ES-I3 (cell line): ENCODE measurements around the gene NR2F6.
A peak's percentile ranks its signal among the peaks of the same experiment; 100 is the strongest.

Experiments
- H3K36me3 ChIP-seq: 2 replicates; pipeline ENCODE4 v1.6.1; 2013; ENCODE audit warnings: mild to moderate bottlenecking, low read length, control low read depth, moderate library complexity; ENCODE audit not compliant: insufficient read depth
- H3K4me1 ChIP-seq: 2 replicates; pipeline ENCODE4 v1.6.1; 2013; ENCODE audit warnings: mild to moderate bottlenecking, control low read depth, low read length; ENCODE audit not compliant: insufficient read depth
- H3K9ac ChIP-seq: 2 replicates; pipeline ENCODE4 v1.6.1; 2013; ENCODE audit warnings: low read depth, mild to moderate bottlenecking, low read length, moderate library complexity
- H3K9me3 ChIP-seq: 2 replicates; pipeline ENCODE4 v1.6.1; 2013; ENCODE audit warnings: mild to moderate bottlenecking, low read length, moderate library complexity; ENCODE audit not compliant: control insufficient read depth, insufficient read depth

NR2F6 gene

DNA sequence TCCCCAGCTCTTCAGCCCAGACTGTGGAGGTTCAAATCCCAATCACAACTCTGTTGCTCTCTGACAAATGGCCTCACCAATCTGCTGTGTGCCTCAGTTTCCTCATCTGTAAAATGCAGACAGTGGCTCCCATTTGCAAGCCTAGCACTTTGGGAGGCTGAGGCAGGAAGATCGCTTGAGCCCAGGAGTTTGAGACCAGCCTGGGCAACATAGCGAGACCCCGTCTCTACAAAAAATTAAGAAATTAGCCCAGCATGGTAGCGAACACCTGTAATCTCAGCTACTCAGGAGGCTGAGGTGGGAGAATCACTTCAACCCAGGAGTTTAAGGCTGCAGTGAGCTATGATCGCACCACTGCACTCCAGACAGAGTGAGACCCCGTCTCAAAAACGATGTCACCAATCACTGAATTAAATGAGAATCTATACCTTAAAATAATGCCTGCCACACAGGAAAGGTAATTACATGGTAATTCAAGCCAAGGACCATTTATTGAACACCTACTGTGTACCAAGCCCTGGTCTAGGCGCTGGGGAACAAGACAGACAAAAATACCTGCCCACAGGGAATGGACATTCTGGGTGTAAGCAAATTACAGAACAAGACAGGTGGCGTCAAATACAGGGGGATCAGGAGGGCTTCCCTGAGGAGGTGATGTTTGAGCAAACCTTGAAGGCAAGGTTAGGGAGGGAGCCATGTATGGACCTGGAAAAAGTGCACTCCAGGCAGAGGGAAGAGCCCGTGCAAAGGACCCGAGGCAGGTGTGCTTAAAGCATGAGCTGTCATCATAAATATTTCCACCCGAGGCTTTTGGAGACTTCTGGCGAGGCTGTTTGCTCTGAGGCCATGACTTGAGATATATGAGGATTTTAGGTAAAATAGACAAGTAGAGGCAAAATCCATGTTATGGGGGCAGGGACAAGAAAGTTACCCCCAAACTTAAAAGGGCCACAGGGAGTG, 7.7 kb downstream of the NR2F6 start:
- H3K9me3 ChIP-seq: no peaks in the 10 kb centered on the region
- peaks cover 16% of the 10 kb centered on the region for H3K4me1 ChIP-seq
- no peaks in the 10 kb centered on the region; the same call in 1 of the 2 replicates for H3K36me3 ChIP-seq
- no peak overlapping the region for H3K9ac ChIP-seq

DNA sequence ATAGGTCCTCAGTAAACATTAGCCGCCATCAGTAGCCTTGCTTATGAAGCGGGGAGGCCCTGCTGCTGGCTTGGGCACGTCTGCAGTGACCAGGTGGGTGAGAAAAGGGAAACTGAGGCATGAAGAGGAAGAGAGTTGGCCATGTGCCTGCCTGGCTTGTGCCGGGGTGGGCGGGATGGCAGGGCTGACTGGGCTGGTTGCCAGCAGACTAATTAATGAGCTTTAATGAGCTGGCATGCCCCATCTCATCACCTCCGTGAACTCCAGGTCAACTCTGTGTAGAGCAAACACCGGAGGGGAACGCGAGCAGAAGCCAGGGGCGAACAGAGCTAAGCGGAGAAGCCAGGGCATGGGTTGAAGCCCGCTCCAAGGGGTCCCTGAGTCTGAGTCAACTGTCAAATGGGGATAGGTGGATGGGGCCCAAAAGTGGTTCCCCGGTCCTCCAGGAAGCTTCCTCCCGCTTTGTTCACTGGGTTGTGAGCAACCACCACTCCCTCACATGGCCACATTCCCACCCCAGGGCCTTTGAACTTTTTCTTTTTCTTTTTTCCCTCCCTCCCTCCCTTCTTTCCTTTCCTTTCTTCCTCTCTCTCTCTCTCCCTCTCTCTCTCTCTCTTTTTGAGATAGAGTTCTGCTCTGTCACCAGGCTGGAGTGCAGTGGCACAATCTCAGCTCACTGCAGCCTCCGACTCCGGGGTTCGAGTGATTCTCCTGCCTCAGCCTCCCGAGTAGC, 8.7 kb downstream of the NR2F6 start:
- Histone ChIP-seq H3K4me1 (peaks cover 14% of the 10 kb centered on the region), H3K9me3 (no peaks in the 10 kb centered on the region), H3K9ac (no peak overlapping the region), H3K36me3 (no peaks in the 10 kb centered on the region; the same call in 1 of the 2 replicates)

DNA sequence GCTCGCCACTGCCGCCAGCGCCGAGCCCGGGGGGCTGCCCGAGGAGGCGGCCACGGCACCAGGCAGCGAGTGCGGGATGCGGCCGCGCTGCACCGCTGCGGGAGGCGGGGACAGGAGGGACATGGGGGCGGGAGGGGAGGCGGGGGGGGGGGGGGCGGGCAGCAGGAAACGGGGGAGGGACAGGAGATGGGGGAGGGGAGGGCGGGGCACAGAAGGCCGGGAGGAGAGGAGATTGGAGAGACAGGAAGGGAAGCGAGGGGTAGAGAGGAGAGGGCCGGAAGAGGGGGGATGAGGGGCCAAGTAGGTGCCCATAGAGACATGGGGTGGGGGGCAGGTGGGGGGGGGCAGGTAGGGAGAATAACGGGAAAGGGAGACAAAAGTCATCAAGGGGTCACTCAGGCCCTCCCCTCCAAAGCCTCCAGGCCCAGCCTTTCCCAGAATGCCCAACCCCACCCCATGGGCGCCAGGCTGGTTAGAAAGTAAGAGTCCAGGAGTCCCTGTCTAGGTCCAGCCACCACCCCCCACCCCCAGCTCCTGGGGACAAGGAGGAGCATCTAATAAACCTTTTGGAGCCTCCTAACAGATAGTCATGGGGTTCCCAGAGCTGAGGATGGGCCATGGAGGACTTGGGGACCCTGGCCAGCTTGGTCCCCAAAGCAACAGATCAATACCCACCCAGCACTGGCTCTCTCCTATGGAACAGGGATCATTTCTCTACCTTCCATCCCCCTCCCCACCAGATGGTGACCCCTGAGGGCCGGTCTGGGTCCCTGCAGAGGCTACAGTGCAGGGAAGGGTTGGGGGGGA, 9.5 kb downstream of the NR2F6 start:
- Histone ChIP-seq H3K9me3 (no peaks in the 10 kb centered on the region), H3K4me1 (peaks cover 14% of the 10 kb centered on the region), H3K9ac (peak overlapping the region; percentile 90), H3K36me3 (no peaks in the 10 kb centered on the region; the same call in 1 of the 2 replicates)

DNA sequence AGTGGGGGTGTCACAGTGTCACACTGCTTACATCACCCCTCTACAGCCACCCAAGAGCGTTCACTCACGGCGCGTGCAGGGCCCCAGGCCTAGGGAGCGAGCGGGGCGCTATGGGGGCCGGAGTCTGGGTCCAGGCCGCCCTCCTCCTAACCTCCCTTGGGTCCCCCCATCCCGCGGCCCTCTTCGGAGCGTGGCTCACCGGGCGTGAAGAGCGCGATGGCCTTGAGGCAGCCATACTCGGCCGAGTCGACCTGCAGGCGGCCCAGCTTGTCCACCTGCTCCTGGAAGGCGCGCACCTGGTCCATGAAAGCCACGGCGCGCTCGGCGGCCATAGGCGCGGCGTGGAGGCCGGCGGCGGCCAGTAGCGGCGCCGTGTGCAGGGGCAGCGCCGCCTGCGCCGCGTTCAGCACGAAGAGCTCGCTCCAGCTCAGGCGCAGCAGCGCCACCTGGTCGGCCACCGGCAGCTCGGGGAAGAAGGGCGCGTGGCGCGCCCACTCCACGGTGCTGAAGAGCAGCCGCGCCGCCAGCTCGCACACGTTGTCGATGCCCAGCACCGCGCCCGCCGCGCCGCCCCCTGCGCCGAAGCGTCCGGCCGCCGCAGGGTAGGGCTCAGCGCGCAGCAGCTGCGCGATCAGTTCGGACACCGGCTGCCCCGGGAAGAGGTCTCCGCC, 10.3 kb downstream of the NR2F6 start:
- H3K4me1 ChIP-seq: peaks cover 14% of the 10 kb centered on the region
- H3K9ac ChIP-seq: peak overlapping the region; percentile 90
- no peaks in the 10 kb centered on the region; the same call in 1 of the 2 replicates for H3K36me3 ChIP-seq
- H3K9me3 ChIP-seq: no peaks in the 10 kb centered on the region

DNA sequence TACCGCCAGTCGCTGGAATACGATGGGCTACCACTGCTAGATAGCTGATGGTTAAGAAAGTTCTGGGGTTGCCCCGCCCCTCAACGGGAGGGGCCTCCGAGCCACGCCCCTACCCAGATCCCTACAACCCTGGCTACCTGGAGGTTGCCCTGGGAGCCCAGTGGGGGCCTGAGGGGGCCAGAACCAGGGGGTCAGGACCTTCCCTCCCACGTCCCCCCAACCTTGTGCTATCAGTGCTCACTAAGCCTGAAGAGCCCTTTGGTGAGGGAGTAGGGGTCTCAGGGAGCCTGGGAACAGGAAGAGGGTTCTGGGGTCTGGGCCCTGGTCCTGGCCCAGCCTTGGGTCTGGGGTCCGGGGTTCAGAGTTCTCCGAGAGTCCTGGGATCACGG, 10.8 kb downstream of the NR2F6 start:
- peak overlapping the region; percentile 90 for H3K9ac ChIP-seq
- no peaks in the 10 kb centered on the region; the same call in 1 of the 2 replicates for H3K36me3 ChIP-seq
- peaks cover 14% of the 10 kb centered on the region for H3K4me1 ChIP-seq

DNA sequence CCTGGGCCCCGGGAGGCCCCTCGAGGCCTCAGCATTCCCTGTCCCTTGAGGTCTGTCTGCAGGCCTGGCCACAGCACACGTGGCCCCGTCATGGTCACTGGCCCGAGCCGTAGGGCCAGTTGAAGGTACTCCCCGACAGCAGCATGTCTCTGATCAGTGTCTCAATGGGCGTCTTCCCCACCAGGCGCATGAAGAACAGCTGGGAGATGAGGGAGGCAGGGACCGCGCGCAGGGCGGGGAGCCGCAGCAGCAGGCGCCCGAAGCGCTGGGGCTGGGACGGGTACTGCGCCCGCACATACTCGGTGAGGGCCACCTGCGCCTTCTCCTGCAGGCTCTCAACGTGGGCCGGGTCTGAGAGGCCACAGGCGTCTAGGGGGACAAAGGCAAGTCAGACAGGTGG, 13.5 kb downstream of the NR2F6 start:
- Histone ChIP-seq H3K9me3 (no peaks in the 10 kb centered on the region), H3K36me3 (no peaks in the 10 kb centered on the region; the same call in 1 of the 2 replicates), H3K4me1 (peaks cover 16% of the 10 kb centered on the region), H3K9ac (no peak overlapping the region)

More for the DNA sequence above, 10.8 kb downstream of the NR2F6 start:
- no peaks in the 10 kb centered on the region for H3K9me3 ChIP-seq

DNA sequence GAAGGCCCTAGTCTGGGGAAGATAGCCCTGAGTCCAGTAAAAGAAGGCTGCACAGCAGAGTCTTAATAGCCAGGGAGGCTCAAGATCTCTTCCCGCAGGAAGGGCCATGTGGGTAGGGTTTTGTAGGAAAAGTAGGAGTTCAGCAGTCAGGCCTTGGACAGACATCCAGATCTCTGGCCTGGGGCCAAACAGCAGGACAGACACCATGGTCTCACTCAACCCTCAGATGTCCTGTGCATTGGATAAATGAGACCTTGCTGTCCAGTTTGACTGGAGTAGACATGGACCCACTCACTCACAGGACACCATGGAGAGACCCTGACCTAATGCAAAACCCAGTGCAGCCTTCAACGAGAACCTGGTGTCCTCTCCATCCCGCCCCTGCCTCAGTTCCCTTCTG, 15.8 kb downstream of the NR2F6 start:
- peaks cover 9% of the 10 kb centered on the region for H3K4me1 ChIP-seq
- no peaks in the 10 kb centered on the region for H3K9me3 ChIP-seq
- H3K36me3 ChIP-seq: no peaks in the 10 kb centered on the region; the same call in 1 of the 2 replicates
- H3K9ac ChIP-seq: no peak overlapping the region

DNA sequence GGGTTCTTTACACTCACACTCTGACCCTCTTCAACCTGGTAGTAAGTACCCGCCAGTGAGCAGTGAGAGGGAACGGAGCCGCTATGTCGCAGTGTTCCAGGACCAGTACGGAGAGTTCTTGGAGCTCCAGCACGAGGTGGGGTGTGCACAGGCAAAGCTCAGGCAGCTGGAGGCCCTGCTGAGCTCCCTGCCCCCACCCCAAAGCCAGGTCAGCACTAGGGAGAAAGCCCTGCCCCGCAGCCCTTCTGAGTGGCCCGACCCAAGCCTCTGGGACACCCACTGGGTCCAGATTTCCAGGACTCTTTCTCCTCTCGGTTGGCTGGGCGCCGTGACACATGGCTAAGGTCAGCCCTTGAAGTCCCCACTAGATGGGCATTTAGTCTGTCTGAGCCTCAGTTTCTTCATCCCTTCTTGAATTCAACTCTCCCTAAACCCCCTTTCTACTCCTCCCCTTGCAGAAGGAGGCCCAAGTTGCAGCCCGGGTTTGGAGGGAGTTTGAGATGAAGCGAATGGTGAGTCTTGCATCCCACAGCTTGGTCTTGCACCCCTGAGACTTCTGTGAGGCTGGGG, 17.8 kb downstream of the NR2F6 start:
- Histone ChIP-seq H3K4me1 (peaks cover 3% of the 10 kb centered on the region; the same call in 1 of the 2 replicates), H3K9ac (no peak overlapping the region; the same call in 1 of the 2 replicates), H3K9me3 (no peaks in the 10 kb centered on the region), H3K36me3 (no peaks in the 10 kb centered on the region)

DNA sequence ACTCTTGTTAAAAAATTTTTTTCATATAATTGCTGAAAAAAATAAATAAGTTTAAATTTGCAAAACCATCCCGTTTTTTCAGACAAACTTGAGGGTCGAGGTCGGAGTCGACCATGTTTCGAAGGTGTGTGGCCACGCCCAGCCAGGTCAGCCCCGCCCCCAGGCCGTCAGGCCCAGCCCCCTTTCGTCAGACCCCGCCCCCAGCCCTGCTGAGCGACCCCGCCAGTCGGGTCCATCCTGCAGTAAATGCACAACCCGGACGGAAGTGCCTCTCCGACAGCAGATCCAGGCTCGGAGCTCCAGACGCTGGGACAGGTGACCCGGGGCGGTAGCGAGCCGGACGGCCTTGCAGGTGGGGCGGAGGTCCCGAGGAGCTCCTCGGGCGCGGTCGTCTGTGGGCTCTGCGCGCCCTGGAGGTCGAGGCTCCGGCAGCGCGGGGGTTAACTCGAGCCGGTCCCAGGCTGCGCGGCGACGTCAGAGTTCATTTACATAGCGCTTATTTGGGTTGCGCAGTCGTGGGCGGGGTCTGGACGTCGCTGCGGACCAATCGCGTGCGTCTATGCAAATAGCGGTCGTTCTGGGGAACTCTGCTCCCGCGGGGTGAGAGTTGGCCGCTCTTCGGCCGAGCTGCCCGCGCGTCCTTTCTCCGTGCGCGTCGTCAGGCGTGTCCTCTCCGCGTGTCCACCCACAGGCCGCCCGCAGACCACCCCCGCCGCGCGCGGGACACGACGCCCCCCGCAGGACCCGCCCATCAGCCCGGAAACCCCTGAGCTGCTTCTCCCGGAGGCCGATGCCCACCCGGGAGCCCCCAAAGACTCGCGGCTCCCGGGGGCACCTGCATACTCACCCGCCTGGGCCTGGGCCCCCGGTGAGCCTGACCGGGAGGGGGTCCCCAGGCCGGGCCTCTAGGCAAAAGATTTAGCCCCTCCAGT, 19.5 kb downstream of the NR2F6 start, which contains the start of gene OCEL1:
Gene OCEL1, plus strand, starts transcription at position 225 of the 932 bp plus-strand sequence. Its CDS starts 22 bp downstream, at position 247.
- Histone ChIP-seq H3K9me3 (no peaks in the 10 kb centered on the region), H3K9ac (peak within 1 kb of the TSS; percentile 91), H3K36me3 (no peaks in the 10 kb centered on the region), H3K4me1 (peaks cover 3% of the 10 kb centered on the region; the same call in 1 of the 2 replicates)

DNA sequence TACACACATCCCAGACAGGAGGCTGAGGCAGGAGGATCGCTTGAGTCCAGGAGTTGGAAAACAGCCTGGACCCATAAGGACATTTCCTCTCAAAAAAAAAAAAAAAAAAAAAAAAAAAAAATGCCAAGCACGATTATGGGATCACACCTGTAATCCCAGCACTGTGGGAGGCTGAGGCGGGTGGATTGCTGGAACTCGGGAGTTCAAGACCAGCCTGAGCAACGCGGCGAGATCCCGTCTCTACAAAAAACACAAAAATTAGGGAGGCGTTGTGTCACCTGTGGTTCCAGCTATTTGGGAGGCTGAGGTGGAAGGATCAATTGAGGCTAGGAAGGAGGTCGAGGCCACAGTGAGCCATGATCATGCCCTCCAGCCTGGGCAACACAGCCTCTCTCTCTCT, 20.7 kb downstream of the NR2F6 start:
- Histone ChIP-seq H3K36me3 (no peaks in the 10 kb centered on the region), H3K9me3 (no peaks in the 10 kb centered on the region), H3K9ac (no peak overlapping the region), H3K4me1 (peaks cover 7% of the 10 kb centered on the region; the same call in 1 of the 2 replicates)

DNA sequence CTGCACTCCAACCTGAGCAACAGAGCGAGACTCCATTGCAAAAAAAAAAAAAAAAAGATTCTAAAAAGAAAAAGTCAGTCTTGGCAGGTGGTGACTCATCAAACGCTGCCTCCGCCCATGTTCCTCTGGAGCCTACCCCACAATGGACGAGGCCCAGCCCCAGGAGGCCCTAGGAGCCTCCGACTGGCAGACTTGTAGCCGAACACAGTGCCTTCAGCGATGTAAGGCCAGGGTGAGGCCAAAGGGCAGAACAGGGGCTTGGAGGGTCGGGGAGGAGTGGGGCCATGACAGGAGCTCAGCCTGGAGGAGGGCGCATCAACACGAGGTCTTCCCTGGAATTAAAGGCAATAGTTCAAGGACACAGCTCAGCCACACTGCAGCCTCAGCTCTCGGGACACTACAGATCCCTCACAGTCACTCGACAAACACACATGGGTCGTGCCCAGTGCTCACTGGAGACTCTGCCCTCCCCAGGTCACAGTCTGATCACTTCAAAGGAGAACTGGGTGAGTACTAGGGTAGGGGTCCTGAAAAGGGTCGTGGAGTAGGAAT, 25.4 kb downstream of the NR2F6 start:
- Histone ChIP-seq H3K9ac (no peak overlapping the region), H3K9me3 (no peaks in the 10 kb centered on the region), H3K4me1 (peaks cover 4% of the 10 kb centered on the region; the same call in 1 of the 2 replicates), H3K36me3 (0 out of 2 replicates have a peak, but pooled peaks cover 6% of the 10 kb centered on the region)

DNA sequence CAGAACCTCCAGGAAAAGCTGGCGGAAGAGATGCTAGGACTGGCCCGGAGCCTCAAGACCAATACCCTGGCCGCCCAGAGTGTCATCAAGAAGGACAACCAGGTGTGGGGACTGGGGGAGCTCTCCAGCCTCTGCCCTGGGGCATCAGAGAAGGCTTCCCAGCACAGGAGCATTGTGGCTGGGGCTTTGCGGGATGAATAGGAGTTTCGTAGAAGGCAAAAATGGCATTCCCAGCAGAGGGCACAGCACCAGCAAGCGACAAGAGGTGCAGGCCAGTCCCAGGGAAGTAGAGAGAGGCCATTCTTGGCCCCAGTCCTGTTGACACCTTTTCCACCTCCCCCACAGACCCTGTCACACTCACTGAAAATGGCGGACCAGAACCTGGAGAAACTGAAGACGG, 26.4 kb downstream of the NR2F6 start:
- Histone ChIP-seq H3K36me3 (0 out of 2 replicates have a peak, but pooled peaks cover 6% of the 10 kb centered on the region), H3K9ac (no peak overlapping the region), H3K4me1 (peaks cover 4% of the 10 kb centered on the region; the same call in 1 of the 2 replicates), H3K9me3 (no peaks in the 10 kb centered on the region)
